ENCODE measurements around the gene NAGLU.
A peak's percentile ranks its signal among the peaks of the same experiment; 100 is the strongest.
"Not testable (repeated sequence)": the region's sequence is repeated elsewhere in the genome, so short reads cannot be mapped to it uniquely, and the experiment has no call there.

The NAGLU gene

DNA sequence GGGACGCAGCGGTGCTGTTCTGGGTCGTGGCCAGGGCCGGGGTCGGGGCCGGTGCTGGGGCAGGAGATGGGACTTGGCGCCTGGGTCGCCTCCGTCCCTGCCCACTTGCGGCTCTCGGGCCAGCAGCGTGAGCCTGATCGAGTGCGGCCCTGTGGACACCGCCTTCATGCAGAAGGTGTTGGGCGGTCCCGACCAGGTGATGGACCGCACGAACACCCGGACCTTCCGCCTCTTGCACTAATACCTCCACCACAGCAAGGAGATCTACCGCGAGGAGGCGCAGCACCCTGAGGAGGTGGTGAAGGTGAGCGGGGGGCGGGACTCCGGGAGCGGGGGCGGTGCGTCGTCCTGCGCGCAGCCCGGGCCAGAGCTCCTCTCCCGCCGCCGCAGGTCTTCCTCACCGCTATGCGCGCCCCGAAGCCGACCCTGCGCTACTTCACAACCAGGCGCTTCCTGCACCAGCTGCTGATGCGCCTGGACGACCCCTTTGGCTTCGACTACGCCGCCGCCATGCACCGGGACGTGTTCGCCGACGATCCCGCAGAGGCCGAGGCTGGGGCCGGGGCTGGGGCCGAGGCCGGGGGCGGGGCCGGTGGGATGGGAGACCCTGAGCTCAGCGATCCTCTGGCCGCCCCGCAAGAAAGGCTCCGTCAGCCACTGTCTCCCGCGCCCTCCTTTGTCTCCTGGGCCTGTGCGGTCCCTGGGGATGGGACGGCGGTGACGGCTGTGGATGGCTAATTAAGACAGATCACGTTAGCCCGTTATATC is 12.2 kb downstream of the NAGLU start:
- DNase-seq (ENCODE audit: low spot score): peak; percentile 94
- in situ Hi-C loops (cut with MboI; ENCODE audit: low sequenced_read_pairs, unreplicated experiment): no loop called here
- TF ChIP-seq, protein P1, sequence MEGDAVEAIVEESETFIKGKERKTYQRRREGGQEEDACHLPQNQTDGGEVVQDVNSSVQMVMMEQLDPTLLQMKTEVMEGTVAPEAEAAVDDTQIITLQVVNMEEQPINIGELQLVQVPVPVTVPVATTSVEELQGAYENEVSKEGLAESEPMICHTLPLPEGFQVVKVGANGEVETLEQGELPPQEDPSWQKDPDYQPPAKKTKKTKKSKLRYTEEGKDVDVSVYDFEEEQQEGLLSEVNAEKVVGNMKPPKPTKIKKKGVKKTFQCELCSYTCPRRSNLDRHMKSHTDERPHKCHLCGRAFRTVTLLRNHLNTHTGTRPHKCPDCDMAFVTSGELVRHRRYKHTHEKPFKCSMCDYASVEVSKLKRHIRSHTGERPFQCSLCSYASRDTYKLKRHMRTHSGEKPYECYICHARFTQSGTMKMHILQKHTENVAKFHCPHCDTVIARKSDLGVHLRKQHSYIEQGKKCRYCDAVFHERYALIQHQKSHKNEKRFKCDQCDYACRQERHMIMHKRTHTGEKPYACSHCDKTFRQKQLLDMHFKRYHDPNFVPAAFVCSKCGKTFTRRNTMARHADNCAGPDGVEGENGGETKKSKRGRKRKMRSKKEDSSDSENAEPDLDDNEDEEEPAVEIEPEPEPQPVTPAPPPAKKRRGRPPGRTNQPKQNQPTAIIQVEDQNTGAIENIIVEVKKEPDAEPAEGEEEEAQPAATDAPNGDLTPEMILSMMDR (IDR thresholded peaks at IDR 0.05; ENCODE audit: borderline replicate concordance, control extremely low read depth, extremely low read depth, insufficient read depth, missing control alignments): peak; percentile 74

DNA sequence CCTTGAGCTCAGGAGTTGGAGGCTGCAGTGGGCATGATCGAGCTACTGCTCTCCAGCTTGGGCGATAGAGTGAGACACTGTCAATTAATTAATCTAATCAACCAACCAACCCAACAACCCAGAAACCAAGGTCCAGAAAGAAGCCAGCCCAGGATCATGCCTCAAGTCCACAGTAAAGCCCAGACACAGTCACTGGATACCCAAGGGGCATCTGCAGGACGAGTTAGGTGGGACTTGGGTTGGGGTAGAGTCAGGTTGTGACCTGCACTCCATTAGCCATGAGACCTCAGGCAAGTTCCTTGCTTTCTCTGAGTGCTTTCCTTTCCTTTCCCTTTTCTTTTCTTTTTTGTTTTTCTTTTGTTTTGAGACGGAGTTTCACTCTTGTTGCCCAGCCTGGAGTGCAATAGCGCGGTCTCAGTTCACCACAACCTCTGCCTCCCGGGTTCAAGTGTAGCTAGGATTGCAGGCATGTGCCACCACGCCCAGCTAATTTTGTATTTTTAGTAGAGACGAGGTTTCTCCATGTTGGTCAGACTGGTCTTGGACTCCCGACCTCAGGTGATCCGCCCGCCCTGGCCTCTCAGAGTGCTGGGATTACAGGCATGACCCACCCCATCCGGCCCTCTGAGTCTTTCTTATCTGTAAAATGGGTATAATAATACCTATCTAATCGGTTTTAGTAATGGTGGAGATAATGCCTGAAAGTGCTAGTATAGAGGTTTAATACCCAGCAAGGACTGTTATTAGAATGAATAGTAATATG is 13.1 kb downstream of the NAGLU start:
- TF ChIP-seq, protein P1 (IDR thresholded peaks at IDR 0.05; ENCODE audit: borderline replicate concordance, control extremely low read depth, extremely low read depth, insufficient read depth, missing control alignments): no peak
- no peak for DNase-seq (ENCODE audit: low spot score)
- in situ Hi-C loops (cut with MboI; ENCODE audit: low sequenced_read_pairs, unreplicated experiment): no loop called here

DNA sequence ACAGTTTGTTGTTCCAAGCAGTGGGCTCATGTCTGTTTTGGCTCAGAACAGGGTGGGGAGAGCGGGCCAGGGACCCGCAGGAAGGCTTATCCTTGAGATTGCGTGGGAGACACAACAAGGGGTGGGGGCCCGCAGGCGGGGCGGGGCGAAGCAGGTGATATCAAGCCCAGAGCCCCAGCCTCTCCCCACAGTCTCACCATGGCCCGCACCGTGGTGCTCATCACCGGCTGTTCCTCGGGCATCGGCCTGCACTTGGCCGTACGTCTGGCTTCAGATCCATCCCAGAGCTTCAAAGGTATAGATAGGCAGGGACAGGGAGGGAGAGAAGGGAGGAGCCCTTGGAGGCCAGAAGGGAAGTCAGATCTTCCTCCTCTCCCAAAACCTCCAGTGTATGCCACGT is 16.7 kb downstream of the NAGLU start, which contains the start of gene HSD17B1:
Gene HSD17B1 (plus strand): TSS at position 188 of the 400 bp plus-strand sequence. CDS start 11 bp downstream, at position 199.
- in situ Hi-C loops (cut with MboI; ENCODE audit: low sequenced_read_pairs, unreplicated experiment); DNase-seq (ENCODE audit: low spot score): not testable (repeated sequence)

DNA sequence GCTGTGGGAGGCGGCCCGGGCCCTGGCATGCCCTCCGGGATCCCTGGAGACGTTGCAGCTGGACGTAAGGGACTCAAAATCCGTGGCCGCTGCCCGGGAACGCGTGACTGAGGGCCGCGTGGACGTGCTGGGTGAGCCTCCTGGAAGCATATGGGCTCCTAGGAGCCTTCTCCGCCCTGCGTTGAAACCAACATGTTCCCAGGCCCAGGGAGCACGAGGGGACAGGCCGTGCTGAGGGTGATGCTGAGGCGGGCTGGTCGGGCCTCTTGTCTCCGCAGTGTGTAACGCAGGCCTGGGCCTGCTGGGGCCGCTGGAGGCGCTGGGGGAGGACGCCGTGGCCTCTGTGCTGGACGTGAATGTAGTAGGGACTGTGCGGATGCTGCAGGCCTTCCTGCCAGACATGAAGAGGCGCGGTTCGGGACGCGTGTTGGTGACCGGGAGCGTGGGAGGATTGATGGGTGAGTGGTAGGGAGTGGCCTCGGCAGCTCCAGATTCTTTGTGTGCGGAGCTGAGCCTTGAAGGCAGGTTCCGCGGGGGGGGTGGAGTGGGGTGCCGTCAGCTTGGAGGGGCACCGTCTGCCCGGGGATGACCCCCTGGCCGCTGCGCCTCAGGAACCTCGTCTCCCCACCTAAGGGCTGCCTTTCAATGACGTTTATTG is 17.2 kb downstream of the NAGLU start:
- no peak for DNase-seq (ENCODE audit: low spot score)

DNA sequence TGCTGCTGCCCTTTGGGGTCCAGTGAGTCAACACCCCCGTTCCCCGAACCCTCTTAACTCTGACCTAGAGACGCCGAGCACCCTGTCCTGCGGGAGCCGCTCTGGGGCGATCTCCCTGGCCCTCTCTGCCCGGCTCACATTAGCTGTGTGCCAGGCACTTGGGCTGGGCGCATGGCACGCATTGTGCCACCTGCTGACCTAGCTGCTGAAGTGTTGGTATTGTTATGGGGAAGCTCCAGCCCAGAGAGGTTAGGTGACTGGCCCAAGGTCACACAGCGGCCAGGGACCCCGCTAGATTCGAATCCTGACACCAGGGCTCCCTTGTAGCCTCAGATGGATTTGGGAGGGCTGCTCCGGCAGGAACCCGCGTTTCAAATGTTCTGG is 17.8 kb downstream of the NAGLU start:
- no peak for DNase-seq (ENCODE audit: low spot score)
- in situ Hi-C loops (cut with MboI; ENCODE audit: low sequenced_read_pairs, unreplicated experiment): no loop called here
- TF ChIP-seq, protein P1 (IDR thresholded peaks at IDR 0.05; ENCODE audit: borderline replicate concordance, control extremely low read depth, extremely low read depth, insufficient read depth, missing control alignments): no peak

More for the DNA sequence above, 17.2 kb downstream of the NAGLU start:
- in situ Hi-C loops (cut with MboI; ENCODE audit: low sequenced_read_pairs, unreplicated experiment): no loop called here
- TF ChIP-seq, protein P1 (IDR thresholded peaks at IDR 0.05; ENCODE audit: borderline replicate concordance, control extremely low read depth, extremely low read depth, insufficient read depth, missing control alignments): no peak

DNA sequence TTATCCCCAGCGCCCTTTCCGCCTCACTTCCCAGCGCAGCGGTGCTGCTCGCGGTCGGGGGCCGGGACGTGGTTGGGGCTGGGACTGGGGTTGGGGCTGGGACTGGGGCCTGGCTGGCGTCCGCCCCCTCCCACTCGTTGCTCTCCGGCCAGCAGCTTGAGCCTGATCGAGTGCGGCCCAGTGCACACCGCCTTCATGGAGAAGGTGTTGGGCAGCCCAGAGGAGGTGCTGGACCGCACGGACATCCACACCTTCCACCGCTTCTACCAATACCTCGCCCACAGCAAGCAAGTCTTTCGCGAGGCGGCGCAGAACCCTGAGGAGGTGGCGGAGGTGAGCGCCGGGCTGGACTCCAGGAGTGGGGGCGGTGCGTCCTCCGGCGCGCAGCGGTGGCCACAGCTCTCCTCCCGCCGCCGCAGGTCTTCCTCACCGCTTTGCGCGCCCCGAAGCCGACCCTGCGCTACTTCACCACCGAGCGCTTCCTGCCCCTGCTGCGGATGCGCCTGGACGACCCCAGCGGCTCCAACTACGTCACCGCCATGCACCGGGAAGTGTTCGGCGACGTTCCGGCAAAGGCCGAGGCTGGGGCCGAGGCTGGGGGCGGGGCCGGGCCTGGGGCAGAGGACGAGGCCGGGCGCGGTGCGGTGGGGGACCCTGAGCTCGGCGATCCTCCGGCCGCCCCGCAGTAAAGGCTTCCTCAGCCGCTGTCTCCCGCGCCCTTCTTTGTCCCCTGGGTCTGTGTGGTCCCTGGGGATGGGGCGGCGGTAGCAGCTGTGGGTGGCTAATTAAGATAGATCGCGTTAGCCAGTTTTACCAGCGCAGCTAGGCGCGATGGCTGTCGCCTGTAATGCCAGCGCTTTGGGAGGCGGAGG is 18.4 kb downstream of the NAGLU start:
- TF ChIP-seq, protein P1 (IDR thresholded peaks at IDR 0.05; ENCODE audit: borderline replicate concordance, control extremely low read depth, extremely low read depth, insufficient read depth, missing control alignments): no peak
- DNase-seq (ENCODE audit: low spot score): peak; percentile 94
- in situ Hi-C loops (cut with MboI; ENCODE audit: low sequenced_read_pairs, unreplicated experiment): no loop called here

Data from GM13976 (cell line).